GM19043 (cell line): Measurements from ENCODE around the gene EXOC1.
"Not testable (repeated sequence)": the region's sequence is repeated elsewhere in the genome, so short reads cannot be mapped to it uniquely, and the experiment has no call there.

Source experiments
- ATAC-seq: cut with Tn5 transposase; IDR thresholded peaks from one replicate; pipeline ENCODE4 v1.9.1; 2021; ENCODE audit warnings: low read depth; ENCODE audit not compliant: unreplicated experiment

The EXOC1 gene

GRCh38 chr4:55904576-55904975, 51.1 kb downstream of the EXOC1 start:
- ATAC-seq: no peak

- no peak for ATAC-seq
Measured at GRCh38 chr4:55906323-55906722, 52.9 kb downstream of the EXOC1 start.

- no peak for ATAC-seq
Measured at GRCh38 chr4:55906989-55907388, 53.5 kb downstream of the EXOC1 start.

- ATAC-seq: no peak
Measured at GRCh38 chr4:55907469-55907868, 54.0 kb downstream of the EXOC1 start.

DNA sequence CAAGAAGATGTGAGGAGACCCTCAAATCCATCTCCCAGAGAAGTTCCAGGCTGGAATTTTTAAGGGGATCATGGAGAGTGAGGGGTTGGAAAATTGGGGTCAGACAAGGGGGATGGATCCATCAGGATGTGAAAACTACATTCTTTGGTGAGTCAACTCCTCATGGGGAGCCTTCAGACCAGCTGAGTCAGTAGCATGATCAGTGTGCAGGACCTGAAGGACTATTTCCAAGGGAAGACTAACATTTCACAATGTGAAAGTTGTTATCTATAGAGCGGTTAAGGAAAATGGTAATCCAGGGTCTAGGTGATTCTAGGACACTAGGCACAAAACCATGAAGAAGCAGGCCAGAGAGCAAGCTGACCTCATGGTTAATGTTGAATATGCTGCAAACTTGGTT, 56.7 kb downstream of the EXOC1 start:
- no peak for ATAC-seq

DNA sequence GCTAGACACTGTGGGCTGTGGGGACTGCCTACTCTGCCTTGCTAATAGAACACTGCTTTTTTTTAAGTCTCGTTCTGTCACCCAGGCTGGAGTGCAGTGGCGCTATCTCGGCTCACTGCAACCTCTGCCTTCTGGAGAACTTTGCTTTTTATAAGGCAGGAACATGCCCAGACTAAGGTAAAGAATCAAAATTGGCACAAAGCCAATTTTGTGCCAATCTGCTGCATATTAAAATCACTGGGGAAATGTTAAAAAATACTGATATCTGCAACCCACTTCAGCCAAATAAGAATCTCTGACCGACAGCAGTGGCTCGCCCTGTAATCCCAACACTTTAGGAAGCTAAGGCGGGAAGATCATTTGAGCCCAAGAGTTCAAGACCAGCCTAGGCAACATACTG, 58.8 kb downstream of the EXOC1 start:
- no peak for ATAC-seq

DNA sequence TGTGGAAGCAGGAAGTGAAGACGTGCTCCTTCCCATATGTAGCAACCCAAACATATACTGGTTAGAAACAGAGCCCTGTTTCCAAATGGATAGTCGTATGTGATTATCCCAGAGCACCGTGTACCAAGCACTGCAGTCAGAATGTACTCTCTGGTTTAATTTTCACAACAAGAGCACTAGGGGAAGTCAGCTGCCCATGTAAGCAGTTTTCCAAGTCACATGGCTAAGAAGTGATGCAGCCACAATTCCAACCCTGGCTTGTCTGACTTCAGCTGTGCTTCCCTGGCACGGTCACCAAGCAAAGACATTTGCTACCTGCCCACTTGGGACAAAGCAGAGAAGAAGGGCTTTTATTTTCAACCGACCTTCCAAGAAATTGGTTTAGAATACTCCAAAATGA, 67.1 kb downstream of the EXOC1 start:
- no peak for ATAC-seq

DNA sequence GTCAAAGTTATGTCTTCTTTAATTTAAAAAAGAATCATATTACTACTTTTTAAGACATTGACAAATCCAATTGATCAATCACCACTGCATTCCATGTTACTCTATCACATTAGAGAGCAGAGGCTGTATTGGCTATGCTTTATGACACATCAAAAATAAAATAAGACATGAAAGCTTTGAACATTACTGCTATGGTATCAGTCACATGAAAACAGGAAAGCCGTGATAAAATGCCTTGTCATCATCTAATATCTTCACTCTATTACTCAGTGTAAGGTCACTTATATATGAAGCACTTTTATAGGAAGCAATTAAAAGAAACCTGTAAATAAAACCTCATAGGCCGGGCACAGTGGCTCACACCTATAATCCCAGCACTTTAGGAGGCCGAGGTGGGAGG, 67.6 kb downstream of the EXOC1 start:
- no peak for ATAC-seq

DNA sequence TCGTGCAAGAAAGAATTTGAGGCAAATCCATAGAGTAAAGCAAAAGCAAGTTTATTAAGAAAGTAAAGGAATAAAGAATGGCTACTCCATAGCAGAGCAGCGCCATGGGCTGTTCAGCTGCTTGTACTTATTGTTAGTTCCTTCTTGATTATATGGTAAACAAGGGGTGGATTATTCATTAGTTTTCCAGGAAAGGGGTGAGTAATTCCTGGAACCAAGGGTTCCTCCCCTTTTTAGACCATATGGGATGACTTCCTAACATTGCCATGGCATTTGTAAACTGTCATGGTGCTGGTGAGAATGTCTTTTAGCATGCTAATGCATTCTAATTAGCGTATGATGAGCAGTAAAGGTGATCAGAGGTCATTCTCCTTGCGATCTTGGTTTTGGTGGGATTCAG, 71.8 kb downstream of the EXOC1 start:
- ATAC-seq: no peak

DNA sequence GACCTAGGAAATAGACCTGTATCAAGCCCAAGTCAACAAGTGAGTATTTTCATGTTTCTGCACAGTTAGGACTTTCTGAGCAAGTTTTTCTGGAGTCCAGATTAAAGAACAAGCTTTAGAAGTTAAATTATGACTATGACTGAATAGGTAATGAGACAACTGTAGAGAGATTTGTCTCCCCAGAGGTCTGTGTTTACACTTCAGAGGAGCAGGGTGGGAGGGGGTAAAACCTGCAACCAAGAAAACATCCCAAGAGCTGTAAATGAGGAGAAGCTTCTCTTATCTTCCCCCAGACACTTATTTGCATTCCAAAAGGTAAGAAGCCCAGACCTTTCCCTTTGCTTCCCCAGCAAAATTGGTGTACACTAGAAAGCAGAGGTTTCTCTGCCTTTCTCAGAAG, 73.2 kb downstream of the EXOC1 start:
- ATAC-seq: no peak

DNA sequence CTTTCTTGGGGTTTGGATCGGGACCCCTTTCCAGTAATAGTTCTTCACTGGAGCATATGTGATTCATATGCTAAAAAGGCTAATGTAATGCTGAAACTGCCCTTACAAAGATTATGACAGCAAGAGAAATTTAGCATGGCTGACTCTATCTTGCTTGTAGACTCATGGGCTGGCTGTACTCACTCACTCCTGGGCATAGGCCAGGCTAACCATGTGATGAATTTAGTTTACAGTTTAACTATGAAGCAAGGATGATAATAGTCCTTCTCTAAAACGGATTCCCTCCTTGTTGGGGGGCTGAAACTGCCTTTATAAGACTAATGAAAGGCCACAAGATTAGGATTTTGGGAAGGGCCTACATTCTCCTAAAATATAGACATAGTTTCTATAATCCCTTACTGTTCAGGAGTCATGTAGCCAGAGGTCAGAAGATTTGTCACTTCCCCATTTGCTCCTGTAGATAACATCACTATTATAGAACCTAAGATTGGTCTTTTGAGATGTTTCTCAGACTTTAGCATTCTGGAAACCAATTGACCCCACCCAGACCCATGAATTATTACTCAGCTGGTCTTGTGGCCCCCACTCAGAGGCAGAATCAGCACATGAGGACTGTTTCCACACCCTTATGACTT, 74.5 kb downstream of the EXOC1 start:
- no peak for ATAC-seq

DNA sequence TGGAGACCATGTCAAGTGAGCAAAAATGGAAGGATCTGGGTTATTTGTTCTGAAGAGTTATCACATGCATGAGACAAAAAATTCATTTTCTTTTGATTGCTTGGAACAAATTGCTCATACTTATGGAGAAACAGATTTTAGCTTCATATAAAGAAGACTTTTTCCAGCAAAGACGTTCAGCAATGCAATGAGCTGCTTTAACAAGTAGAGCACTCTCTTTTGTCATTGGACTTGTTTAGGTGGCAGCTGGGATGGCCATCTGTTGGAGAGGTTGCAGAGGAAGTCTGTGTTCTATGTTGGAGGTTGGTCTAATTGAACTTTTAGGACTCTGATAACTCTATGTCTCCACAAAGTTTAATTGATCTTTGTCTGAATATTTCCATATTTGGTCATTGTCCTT, 75.4 kb downstream of the EXOC1 start:
- ATAC-seq: no peak

GRCh38 chr4:55931043-55931442, 77.6 kb downstream of the EXOC1 start:
- ATAC-seq: no peak

- ATAC-seq: no peak
Measured at GRCh38 chr4:55931833-55932232, 78.4 kb downstream of the EXOC1 start.

DNA sequence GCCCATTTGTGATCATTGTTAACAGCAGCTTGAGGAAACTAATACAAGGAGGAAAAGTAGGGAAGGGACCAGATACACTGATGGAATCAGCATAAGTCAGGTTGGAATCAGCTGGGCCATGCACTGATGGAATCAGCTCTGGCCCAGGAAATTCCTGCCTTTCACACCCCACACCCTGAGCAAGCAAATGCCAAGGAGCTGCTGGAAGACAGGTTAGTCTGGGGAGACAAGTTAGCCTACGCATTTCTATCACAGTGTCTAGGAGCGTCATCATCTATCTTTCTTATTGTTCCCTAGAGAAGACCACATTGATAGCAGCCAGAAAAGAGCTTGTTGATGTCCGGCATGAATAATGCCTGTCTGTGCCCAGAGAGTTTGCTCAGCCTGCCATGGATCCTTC, 79.1 kb downstream of the EXOC1 start:
- ATAC-seq: no peak

GRCh38 chr4:55933611-55934010, 80.2 kb downstream of the EXOC1 start:
- no peak for ATAC-seq

DNA sequence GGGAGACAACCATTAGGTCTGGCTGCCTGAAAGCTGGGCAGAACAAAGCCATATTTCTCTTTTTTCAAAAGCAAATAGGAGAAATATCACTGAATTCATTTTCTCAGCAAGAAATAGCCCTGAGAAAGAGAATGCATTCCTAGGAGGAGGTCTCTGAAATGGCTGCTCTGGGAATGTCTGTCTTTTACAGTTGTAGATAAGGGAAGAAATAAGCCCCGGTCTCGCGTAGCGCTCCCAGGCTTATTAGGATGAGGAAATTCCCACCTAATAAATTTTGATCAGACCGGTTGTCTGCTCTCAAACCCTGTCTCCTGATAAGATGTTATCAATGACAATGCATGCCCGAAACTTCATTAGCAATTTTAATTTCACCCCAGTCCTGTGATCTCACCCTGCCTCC, 82.5 kb downstream of the EXOC1 start:
- not testable (repeated sequence) for ATAC-seq

GRCh38 chr4:55938481-55938880, 85.0 kb downstream of the EXOC1 start:
- ATAC-seq: no peak

- no peak for ATAC-seq
Measured at GRCh38 chr4:55939421-55939820, 86.0 kb downstream of the EXOC1 start.

GRCh38 chr4:55941881-55942396, 88.5 kb downstream of the EXOC1 start:
- no peak for ATAC-seq

DNA sequence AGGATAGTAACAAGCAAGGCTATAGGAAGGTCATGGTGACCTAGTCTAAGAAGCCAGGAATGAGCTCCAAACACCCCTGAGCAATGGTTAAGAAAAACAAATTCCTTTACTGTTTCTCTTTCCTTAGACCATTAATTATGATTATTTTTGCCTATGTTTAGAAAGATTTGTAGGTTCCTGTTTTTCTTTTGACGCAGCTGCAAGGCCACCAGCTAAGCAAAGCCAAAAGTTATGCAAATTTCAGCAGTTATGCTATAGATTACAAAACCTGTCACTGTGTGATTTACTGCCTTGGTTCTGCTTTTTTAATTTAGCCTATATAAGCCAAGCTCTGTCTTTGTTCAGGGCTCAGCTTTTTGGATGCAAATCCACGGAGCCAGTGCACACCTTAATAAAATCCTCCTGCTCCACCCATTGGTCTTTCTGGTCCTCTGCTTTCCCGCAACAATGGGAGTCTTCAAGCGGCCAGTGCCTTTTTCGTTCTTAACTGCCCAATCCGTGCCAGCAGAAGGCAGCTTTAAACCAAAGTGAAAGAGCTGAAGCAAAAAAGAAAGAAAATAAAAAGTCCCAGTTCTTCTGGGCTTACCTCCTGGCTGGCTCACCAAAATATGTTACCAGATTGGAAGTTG, 93.9 kb downstream of the EXOC1 start:
- ATAC-seq: no peak

DNA sequence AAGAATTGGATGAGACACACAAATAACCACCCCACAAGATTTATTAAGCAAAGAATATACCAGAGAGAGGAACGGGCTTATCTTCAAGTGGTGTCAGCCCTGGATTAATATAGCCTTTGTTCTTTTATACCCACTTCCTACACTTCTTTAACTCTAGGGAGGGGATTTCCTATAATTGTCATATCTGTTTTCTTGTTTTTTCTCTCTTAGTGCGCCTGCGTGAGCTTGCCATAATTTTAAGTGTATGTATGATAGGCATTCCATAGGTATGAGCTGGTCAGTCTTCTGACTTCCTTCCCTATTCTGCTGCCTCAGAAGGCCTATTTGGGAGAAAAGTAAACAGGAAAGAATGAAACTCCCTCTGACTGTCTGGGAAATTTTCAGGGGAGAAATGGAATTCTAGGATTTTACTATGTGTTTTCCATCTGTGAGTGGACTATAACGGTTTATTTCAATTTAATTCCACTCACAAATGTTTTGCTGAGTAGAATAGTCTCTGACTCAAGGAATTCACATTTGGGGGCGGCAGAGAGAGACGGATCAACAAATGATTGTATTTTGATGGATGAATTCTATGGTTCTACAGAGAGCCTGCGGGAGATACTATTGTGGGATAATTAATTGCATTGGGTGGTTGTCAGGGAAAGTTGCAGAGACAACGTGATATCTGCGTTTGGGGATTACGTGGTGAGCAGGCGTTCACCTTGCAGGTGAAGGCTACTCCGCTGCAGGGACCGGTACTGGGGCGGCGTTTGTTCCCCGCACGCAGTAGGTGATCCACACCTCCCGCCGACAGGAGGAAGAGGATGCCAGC, 94.7 kb downstream of the EXOC1 start:
- peak; percentile 17 for ATAC-seq
